HEK293T (cell line): ENCODE results near the gene PLEKHH1.

Source experiments
- CTCF ChIA-PET: fragments of 350-600 bp; formaldehyde crosslinking; extraction: SDS; loops from one replicate; lab custom pipeline; 2021; ENCODE audit warnings: antibody characterized with exemption, inconsistent platforms; lab: Yijun Ruan, JAX
- POLR2A ChIA-PET: fragments of 350-600 bp; formaldehyde crosslinking; extraction: SDS; loops from one replicate; lab custom pipeline; 2020; ENCODE audit warnings: antibody characterized with exemption, inconsistent platforms; lab: Yijun Ruan, JAX
- DNase-seq: peaks from one replicate; pipeline ENCODE4 v3.0.0; 2012; ENCODE audit warnings: mixed read lengths; ENCODE audit errors: extremely low spot score
- ARNT ChIP-seq: fragments of 450-650 bp; IDR thresholded peaks from 2 replicates; pipeline ENCODE4 v1.6.1; 2017; ENCODE audit warnings: mild to moderate bottlenecking
- BHLHE40 ChIP-seq: fragments of 450-650 bp; IDR thresholded peaks from 2 replicates; pipeline ENCODE4 v1.6.1; 2016; ENCODE audit warnings: mild to moderate bottlenecking, moderate library complexity, borderline replicate concordance
- CTBP1 ChIP-seq: fragments of 450-650 bp; IDR thresholded peaks from 2 replicates; pipeline ENCODE4 v1.6.1; 2016; ENCODE audit warnings: borderline replicate concordance
- ELF4 ChIP-seq: fragments of 450-650 bp; IDR thresholded peaks from 2 replicates; pipeline ENCODE4 v1.6.1; 2017; ENCODE audit warnings: antibody characterized with exemption
- FOXA1 ChIP-seq: fragments of 450-650 bp; IDR thresholded peaks from 2 replicates; pipeline ENCODE4 v1.6.1; 2016; ENCODE audit warnings: mild to moderate bottlenecking
- FOXK2 ChIP-seq: fragments of 450-650 bp; IDR thresholded peaks from 2 replicates; pipeline ENCODE4 v1.6.1; 2016; ENCODE audit warnings: mild to moderate bottlenecking
- FOXM1 ChIP-seq: fragments of 450-650 bp; IDR thresholded peaks from 2 replicates; pipeline ENCODE4 v1.6.1; 2017; ENCODE audit warnings: mild to moderate bottlenecking, borderline replicate concordance
- HDGF ChIP-seq: fragments of 450-650 bp; IDR thresholded peaks from 2 replicates; pipeline ENCODE4 v1.6.1; 2017; ENCODE audit warnings: antibody characterized with exemption, borderline replicate concordance
- L3MBTL2 ChIP-seq: fragments of 450-650 bp; conservative IDR thresholded peaks from 2 replicates; pipeline ENCODE4 v1.6.1; 2016; ENCODE audit warnings: mild to moderate bottlenecking
- LEF1 ChIP-seq: fragments of 450-650 bp; IDR thresholded peaks from 2 replicates; pipeline ENCODE4 v1.6.1; 2017; ENCODE audit warnings: mild to moderate bottlenecking, borderline replicate concordance
- NFRKB ChIP-seq: fragments of 450-650 bp; IDR thresholded peaks from 2 replicates; pipeline ENCODE4 v1.6.1; 2016; ENCODE audit warnings: mild to moderate bottlenecking, moderate library complexity
- PKNOX1 ChIP-seq: fragments of 450-650 bp; IDR thresholded peaks from 2 replicates; pipeline ENCODE4 v1.6.1; 2016
- SP1 ChIP-seq: fragments of 450-650 bp; IDR thresholded peaks from 2 replicates; pipeline ENCODE4 v1.6.1; 2017
- SUZ12 ChIP-seq: fragments of 450-650 bp; IDR thresholded peaks from 2 replicates; pipeline ENCODE4 v1.6.1; 2016; ENCODE audit warnings: mild to moderate bottlenecking
- TARDBP ChIP-seq: fragments of 450-650 bp; IDR thresholded peaks from 2 replicates; pipeline ENCODE4 v1.6.1; 2016
- ZNF384 ChIP-seq: fragments of 450-650 bp; IDR thresholded peaks from 2 replicates; pipeline ENCODE4 v1.6.1; 2016

PLEKHH1 gene

DNA sequence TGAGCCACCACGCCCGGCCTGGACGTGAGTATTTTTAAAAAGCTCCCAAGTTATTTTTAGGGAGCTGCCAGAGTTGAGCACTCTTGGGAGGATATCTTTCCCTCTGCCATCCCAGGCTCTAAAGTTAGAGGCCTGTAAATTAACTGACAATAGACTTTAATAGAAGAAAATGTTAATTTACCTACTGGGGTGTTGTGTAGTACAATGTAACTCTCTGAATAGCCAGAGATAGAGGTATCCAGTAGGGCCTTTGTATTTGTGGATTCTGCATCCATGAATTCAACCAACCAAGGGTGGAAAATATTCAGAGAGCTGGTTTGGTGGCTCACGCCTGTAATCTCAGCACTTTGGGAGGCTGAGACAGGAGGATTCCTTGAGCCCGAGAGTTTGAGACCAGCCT, 74.6 kb downstream of the PLEKHH1 start:
- POLR2A ChIA-PET: no interaction called here
- CTCF ChIA-PET: interaction anchor here (1.0 kb wide), 1 partner anchor 8 kb away, joined by 3 read pairs; the partner anchor contains the start of gene PIGH
- no peak for TF ChIP-seq FOXK2
- TF ChIP-seq FOXM1: no peak
- TF ChIP-seq HDGF: no peak
- no peak for TF ChIP-seq ZNF384
- no peak for TF ChIP-seq NFRKB
- no peak for TF ChIP-seq ELF4
- TF ChIP-seq SP1: no peak
- no peak for TF ChIP-seq ARNT
- TF ChIP-seq FOXA1: no peak
- DNase-seq: no peak

GRCh38 chr14:67609642-67610310, 76.7 kb downstream of the PLEKHH1 start:
- TF ChIP-seq CTBP1: no peak
- no peak for TF ChIP-seq SUZ12
- no peak for TF ChIP-seq HDGF
- TF ChIP-seq ELF4: no peak
- TF ChIP-seq NFRKB: no peak
- no peak for TF ChIP-seq ARNT
- no peak for TF ChIP-seq ZNF384
- no peak for TF ChIP-seq LEF1
- no peak for TF ChIP-seq TARDBP
- TF ChIP-seq FOXA1: no peak
- no peak for TF ChIP-seq SP1
- TF ChIP-seq FOXM1: no peak
- no peak for TF ChIP-seq L3MBTL2
- TF ChIP-seq BHLHE40: no peak
- no peak for TF ChIP-seq PKNOX1
- no peak for TF ChIP-seq FOXK2
- POLR2A ChIA-PET: interaction anchor here (1.1 to 2.9 kb wide), 2 partner anchors 10 kb away, joined by 4 to 14 read pairs; partner anchors contain the start of genes ARG2 and PIGH
- CTCF ChIA-PET: no interaction called here
- no peak for DNase-seq

GRCh38 chr14:67610491-67610890, 77.4 kb downstream of the PLEKHH1 start:
- POLR2A ChIA-PET: interaction anchor here (2.9 kb wide), 1 partner anchor 11 kb away, joined by 14 read pairs; the partner anchor contains the start of gene PIGH
- no peak for DNase-seq
- CTCF ChIA-PET: no interaction called here

GRCh38 chr14:67618617-67619063, 85.5 kb downstream of the PLEKHH1 start:
- CTCF ChIA-PET: interaction anchor here (0.6 to 2.2 kb wide), 10 partner anchors 13 to 91 kb away, joined by 3 to 27 read pairs (median 4); partner anchors contain the start of gene PIGH
- 0 out of 2 replicates have a peak, but pooled peaks have one; percentile 26 for TF ChIP-seq PKNOX1
- TF ChIP-seq TARDBP: no peak
- POLR2A ChIA-PET: interaction anchor here (0.8 to 4.8 kb wide), 7 partner anchors 14 to 86 kb away, joined by 3 to 21 read pairs (median 6); partner anchors contain the start of genes PIGH and RDH11
- DNase-seq: peak; percentile 49

More at GRCh38 chr14:67610491-67610890, 77.4 kb downstream of the PLEKHH1 start:
- TF ChIP-seq SUZ12 (no peak), FOXK2 (no peak), PKNOX1 (no peak), BHLHE40 (no peak), ZNF384 (no peak), NFRKB (no peak), LEF1 (no peak), SP1 (no peak), L3MBTL2 (no peak), HDGF (no peak), FOXA1 (no peak)

- TF ChIP-seq ELF4 (no peak), TARDBP (no peak), FOXM1 (no peak), SP1 (no peak), L3MBTL2 (peak; percentile 13; the same call in 1 of the 2 replicates), ZNF384 (no peak), BHLHE40 (no peak)
- POLR2A ChIA-PET: interaction anchor here (0.8 to 4.8 kb wide), 12 partner anchors 10 to 85 kb away, joined by 3 to 21 read pairs (median 6); partner anchors contain the start of genes PIGH and RDH11
- DNase-seq: peak; percentile 96
- CTCF ChIA-PET: interaction anchor here (0.6 to 2.2 kb wide), 13 partner anchors 14 to 92 kb away, joined by 3 to 27 read pairs (median 3); partner anchors contain the start of gene PIGH
Measured at GRCh38 chr14:67619446-67620216, 86.5 kb downstream of the PLEKHH1 start, which contains the start of gene ARG2. Gene ARG2, plus strand, starts transcription at chr14:67619920. Its CDS starts 58 bp downstream, at chr14:67619978.
